B cell (primary cell): Measurements from ENCODE around the gene RBPJ. TPM values are rescaled to one million over a fixed set of nuclear protein-coding genes. Genes with fewer than 3 reads are reported as not detected.

ENCODE experiments used
- ATAC-seq: fragments of 200-7000 bp; cut with Tn5 transposase; one replicate; pipeline ENCODE4 v1.10.0; 2021; ENCODE audit warnings: low read depth, mild to moderate bottlenecking, moderate number of reproducible peaks, moderate library complexity
- CTCF ChIA-PET: fragments of 350-600 bp; sonication (Branson Sonifier 250); formaldehyde crosslinking; loops from one replicate; lab custom pipeline; 2021; ENCODE audit warnings: antibody characterized with exemption, inconsistent platforms; lab: Charles Lee
- POLR2A ChIA-PET: fragments of 350-600 bp; sonication (Branson Sonifier 250); formaldehyde crosslinking; loops from one replicate; lab custom pipeline; 2021; ENCODE audit warnings: antibody characterized with exemption; lab: Charles Lee
- DNase-seq: peaks from one replicate; pipeline ENCODE4 v3.0.0; 2013
- H2AFZ ChIP-seq: 2 replicates; pipeline ENCODE4 v1.6.1; 2012; ENCODE audit warnings: mild to moderate bottlenecking, low read depth, low read length; ENCODE audit not compliant: insufficient read depth, poor library complexity, severe bottlenecking
- H3K27ac ChIP-seq, 2 donors: 1 replicate in 1 of 2; 2 replicates in 1 of 2; pipeline ENCODE4 v1.5.1; 2012 to 2013; ENCODE audit warnings: low read length in 2 of 2, mild to moderate bottlenecking in 2 of 2, moderate library complexity in 1 of 2
- H3K27me3 ChIP-seq, 4 experiments: fragments of 200-600 bp in 1 of 4; sonication (generic) in 1 of 4; replicated peaks in 1 of 4; 1 replicate in 2 of 4; 2 replicates in 2 of 4; pipeline versions ENCODE4 v1.6.1 to v1.7.0; 2013 to 2016; ENCODE audit warnings: low read length in 3 of 4, mild to moderate bottlenecking in 2 of 4, mixed read lengths in 1 of 4, moderate library complexity in 1 of 4; ENCODE audit not compliant: insufficient read depth in 4 of 4, control insufficient read depth in 3 of 4; ENCODE audit errors: control extremely low read depth in 1 of 4
- H3K36me3 ChIP-seq, 2 experiments: replicated peaks in 1 of 2; 1 replicate in 1 of 2; 2 replicates in 1 of 2; pipeline versions ENCODE4 v1.6.1 to v1.7.1; 2013; ENCODE audit warnings: low read length in 1 of 2; ENCODE audit not compliant: insufficient read depth in 2 of 2, control insufficient read depth in 1 of 2; ENCODE audit errors: control extremely low read depth in 1 of 2, extremely low read depth in 1 of 2
- H3K4me1 ChIP-seq, 2 donors: fragments of 200-600 bp in 1 of 2; sonication (generic) in 1 of 2; 1 replicate in 1 of 2; 2 replicates in 1 of 2; pipeline versions ENCODE4 v1.5.1 to v1.6.1; 2013 to 2017; ENCODE audit warnings: low read length in 2 of 2; ENCODE audit not compliant: control insufficient read depth in 2 of 2, insufficient read depth in 2 of 2
- H3K4me2 ChIP-seq: replicated peaks from 2 replicates; pipeline ENCODE3; 2012; ENCODE audit warnings: mild to moderate bottlenecking, low read depth, low read length; ENCODE audit not compliant: poor library complexity, severe bottlenecking
- H3K4me3 ChIP-seq, 5 experiments: fragments of 200-600 bp in 1 of 5; sonication (generic) in 1 of 5; 1 replicate in 3 of 5; 2 replicates in 2 of 5; pipeline versions ENCODE4 v1.5.1 to v1.7.0; 2011 to 2016; ENCODE audit warnings: low read length in 4 of 5, mild to moderate bottlenecking in 4 of 5, low read depth in 2 of 5, control low read depth in 1 of 5, moderate library complexity in 1 of 5; ENCODE audit not compliant: insufficient read depth in 1 of 5; ENCODE audit errors: control extremely low read depth in 1 of 5, extremely low read depth in 1 of 5
- H3K79me2 ChIP-seq: fragments of 200-600 bp; sonication (generic); one replicate; pipeline ENCODE4 v1.6.0; 2016; ENCODE audit warnings: low read length; ENCODE audit not compliant: control insufficient read depth, insufficient read depth
- H3K9ac ChIP-seq: fragments of 200-600 bp; sonication (generic); 2 replicates; pipeline ENCODE4 v1.6.1; 2017; ENCODE audit warnings: mild to moderate bottlenecking, low read length, moderate library complexity
- H3K9me3 ChIP-seq, 3 donors: one replicate each; pipeline versions ENCODE4 v1.6.1 to v1.7.1; 2013; ENCODE audit warnings: low read length in 2 of 3; ENCODE audit not compliant: control insufficient read depth in 2 of 3, insufficient read depth in 1 of 3; ENCODE audit errors: control extremely low read depth in 1 of 3
- H4K20me1 ChIP-seq: 2 replicates; pipeline ENCODE4 v1.6.0; 2012; ENCODE audit warnings: mild to moderate bottlenecking, low read length; ENCODE audit not compliant: insufficient read depth, control insufficient read depth, poor library complexity, severe bottlenecking
- H3K27ac Mint-ChIP-seq: one replicate; pipeline ENCODE4 v1.8.0; 2021; ENCODE audit warnings: mixed read lengths
- H3K27me3 Mint-ChIP-seq: one replicate; pipeline ENCODE4 v1.8.0; 2021; ENCODE audit warnings: mixed read lengths
- H3K4me1 Mint-ChIP-seq: one replicate; pipeline ENCODE4 v1.8.0; 2021; ENCODE audit warnings: mixed read lengths
- H3K4me3 Mint-ChIP-seq: one replicate; pipeline ENCODE4 v1.8.0; 2021; ENCODE audit warnings: mixed read lengths
- H3K9me3 Mint-ChIP-seq: one replicate; pipeline ENCODE4 v1.8.0; 2022; ENCODE audit warnings: mixed read lengths; ENCODE audit not compliant: insufficient read depth
- CTCF ChIP-seq: fragments of 200-600 bp; IDR thresholded peaks from one replicate; pipeline ENCODE4 v1.8.0; 2022; ENCODE audit warnings: antibody characterized with exemption, mild to moderate bottlenecking
- EZH2 ChIP-seq: IDR thresholded peaks from 2 replicates; pipeline ENCODE4 v1.6.1; 2012; ENCODE audit warnings: borderline replicate concordance, low read depth, mild to moderate bottlenecking, moderate library complexity, low read length; ENCODE audit not compliant: insufficient read depth, poor library complexity, severe bottlenecking
- WGBS: methylation state at CpG from one replicate; pipeline ENCODE4 v1.1.5; 2013; ENCODE audit warnings: missing lambda C conversion rate; ENCODE audit not compliant: insufficient coverage; 5-methylcytosine and 5-hydroxymethylcytosine counted together
- intact Hi-C: fragments of 100-400 bp; cut with micrococcal nuclease; formaldehyde crosslinking; loops from one replicate; pipeline ENCODE4 v1.10.0; 2022
- polyA plus RNA-seq: library from polyadenylated mRNA; depleted of rRNA; stranded (reverse); fragments of >200 nt; gene quantifications from 2 replicates; pipeline ENCODE4 v1.2.3, GENCODE V29; 2012
- total RNA-seq, 2 donors: library from RNA; stranded (reverse); fragments of 120-200 nt in 1 of 2; gene quantifications; 1 replicate in 1 of 2; 2 replicates in 1 of 2; pipeline versions ENCODE4 v1.2.3 to v1.2.4, GENCODE V29; 2013 to 2022

Gene RBPJ
- total and polyA plus RNA-seq, 2 donors (not counting 1 experiment from before 2014, with no cell fraction given): 10.6 to 50.1 TPM

GRCh38 chr4:26388671-26389070 lies 67.9 kb downstream of the RBPJ start:
- DNase-seq: no peak
- Histone ChIP-seq H3K27ac (no peak overlapping the region), H3K9ac (no peak overlapping the region), H3K4me3 (no peak overlapping the region), H3K36me3 (peaks cover 11 to 23% of the 10 kb centered on the region in 2 experiments), H3K79me2 (no peaks in the 10 kb centered on the region), H3K9me3 (peaks cover 2 to 5% (median 5%) of the 10 kb centered on the region in 3 donors), H3K4me1 (no peaks in the 10 kb centered on the region), H2AFZ (no peak overlapping the region), H3K4me2 (no peak overlapping the region), H4K20me1 (no peaks in the 10 kb centered on the region), H3K27me3 (no peaks in the 10 kb centered on the region)
- H3K4me3 Mint-ChIP-seq: no peak overlapping the region
- H3K27me3 Mint-ChIP-seq: no peaks in the 10 kb centered on the region
- H3K9me3 Mint-ChIP-seq: no peaks in the 10 kb centered on the region
- H3K4me1 Mint-ChIP-seq: peaks cover 4% of the 10 kb centered on the region
- no peak for ATAC-seq
- POLR2A ChIA-PET: no interaction called here
- intact Hi-C loops: no loop called here
- no peak overlapping the region for H3K27ac Mint-ChIP-seq
- CTCF ChIA-PET: no interaction called here
- WGBS: 100% methylated on average over 5 of the region's 5 CpGs
- no peak for TF ChIP-seq CTCF
- TF ChIP-seq EZH2: no peak

- no peak for DNase-seq
- CTCF ChIA-PET: interaction anchor here (0.7 to 1.4 kb wide), 2 partner anchors 10 to 14 kb away, joined by 3 to 5 read pairs; no protein-coding TSS in a partner anchor
- no peak for ATAC-seq
- intact Hi-C loops: no loop called here
- Mint-ChIP-seq H3K4me3 (no peak overlapping the region), H3K4me1 (peaks cover 2% of the 10 kb centered on the region), H3K27me3 (no peaks in the 10 kb centered on the region), H3K9me3 (no peaks in the 10 kb centered on the region), H3K27ac (no peak overlapping the region)
- Histone ChIP-seq H3K27me3 (no peaks in the 10 kb centered on the region), H3K36me3 (no peaks in the 10 kb centered on the region), H3K4me1 (no peaks in the 10 kb centered on the region), H4K20me1 (no peaks in the 10 kb centered on the region), H2AFZ (no peak overlapping the region), H3K27ac (no peak overlapping the region), H3K4me3 (no peak overlapping the region), H3K4me2 (no peak overlapping the region), H3K9ac (no peak overlapping the region), H3K9me3 (no peaks in the 10 kb centered on the region), H3K79me2 (no peaks in the 10 kb centered on the region)
- TF ChIP-seq EZH2: no peak
- no peak for TF ChIP-seq CTCF
- POLR2A ChIA-PET: no interaction called here
- WGBS: 94% methylated on average over 4 of the region's 5 CpGs
These were observed 76.3 kb downstream of the RBPJ start for GRCh38 chr4:26397086-26397485.
